Omental fat pad (tissue), 4 donors: ENCODE data around the gene PRR18. TPM values are rescaled to one million over a fixed set of nuclear protein-coding genes. Genes with fewer than 3 reads are reported as not detected.
"Not testable (repeated sequence)": the region's sequence is repeated elsewhere in the genome, so short reads cannot be mapped to it uniquely, and the experiment has no call there.

Source experiments
- ATAC-seq: fragments of 150-250 bp; one replicate; pipeline ENCODE4 v1.9.1; 2016; ENCODE audit warnings: mild to moderate bottlenecking, moderate library complexity; ENCODE audit not compliant: low FRiP score
- DNase-seq: peaks from one replicate; pipeline ENCODE4 v3.0.0-alpha.2; 2019; ENCODE audit warnings: low spot score
- total RNA-seq, 4 donors: library from RNA; depleted of rRNA; stranded (reverse); fragments of >200 nt; gene quantifications; one replicate each; pipeline ENCODE4 v1.1.0, GENCODE V29; 2016
- TF ChIP-seq, protein P1 (sequence below), 3 donors: fragments of 450-650 bp; IDR thresholded peaks; one replicate each; pipeline ENCODE4 v1.5.1; 2016 to 2017; ENCODE audit warnings: antibody characterized with exemption in 3 of 3, mild to moderate bottlenecking in 3 of 3, moderate library complexity in 2 of 3

Gene PRR18
- total RNA-seq, 4 donors from 2014 or later: 0.37 to 0.63 (median 0.38) TPM; not detected in 1

DNA sequence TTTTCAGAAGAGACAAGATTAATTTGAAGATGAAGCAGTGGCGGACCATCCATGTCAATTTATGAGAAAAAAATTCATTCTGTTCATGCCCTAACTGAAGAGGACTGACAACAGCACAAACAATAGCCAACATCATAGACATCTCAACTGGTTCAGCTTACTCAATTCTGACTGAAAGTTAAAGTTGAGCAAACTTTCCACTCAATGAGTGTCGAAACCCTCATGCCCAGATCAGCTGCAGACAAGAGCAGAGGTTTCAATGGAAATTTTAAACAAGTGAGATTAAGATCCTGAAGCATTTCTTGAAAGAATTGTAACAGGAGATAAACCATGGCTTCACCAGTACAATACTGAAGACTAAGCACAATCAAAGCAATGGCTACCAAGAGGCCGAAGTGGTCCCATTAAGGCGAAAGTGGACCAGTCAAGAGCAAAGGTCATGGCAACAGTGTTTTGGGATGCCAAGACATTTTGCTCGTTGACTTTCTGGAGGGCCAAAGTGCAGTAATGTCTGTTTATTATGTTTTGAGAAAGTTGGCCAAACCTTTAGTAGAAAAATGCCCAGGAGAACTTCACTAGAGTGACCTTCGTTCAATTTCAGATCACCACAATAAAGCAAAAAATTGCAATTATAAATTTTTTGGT is 40.2 kb upstream of the PRR18 start:
- ATAC-seq (no peak), DNase-seq (no peak)
- TF ChIP-seq, protein P1, sequence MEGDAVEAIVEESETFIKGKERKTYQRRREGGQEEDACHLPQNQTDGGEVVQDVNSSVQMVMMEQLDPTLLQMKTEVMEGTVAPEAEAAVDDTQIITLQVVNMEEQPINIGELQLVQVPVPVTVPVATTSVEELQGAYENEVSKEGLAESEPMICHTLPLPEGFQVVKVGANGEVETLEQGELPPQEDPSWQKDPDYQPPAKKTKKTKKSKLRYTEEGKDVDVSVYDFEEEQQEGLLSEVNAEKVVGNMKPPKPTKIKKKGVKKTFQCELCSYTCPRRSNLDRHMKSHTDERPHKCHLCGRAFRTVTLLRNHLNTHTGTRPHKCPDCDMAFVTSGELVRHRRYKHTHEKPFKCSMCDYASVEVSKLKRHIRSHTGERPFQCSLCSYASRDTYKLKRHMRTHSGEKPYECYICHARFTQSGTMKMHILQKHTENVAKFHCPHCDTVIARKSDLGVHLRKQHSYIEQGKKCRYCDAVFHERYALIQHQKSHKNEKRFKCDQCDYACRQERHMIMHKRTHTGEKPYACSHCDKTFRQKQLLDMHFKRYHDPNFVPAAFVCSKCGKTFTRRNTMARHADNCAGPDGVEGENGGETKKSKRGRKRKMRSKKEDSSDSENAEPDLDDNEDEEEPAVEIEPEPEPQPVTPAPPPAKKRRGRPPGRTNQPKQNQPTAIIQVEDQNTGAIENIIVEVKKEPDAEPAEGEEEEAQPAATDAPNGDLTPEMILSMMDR (IDR thresholded peaks at IDR 0.05): no peak

DNA sequence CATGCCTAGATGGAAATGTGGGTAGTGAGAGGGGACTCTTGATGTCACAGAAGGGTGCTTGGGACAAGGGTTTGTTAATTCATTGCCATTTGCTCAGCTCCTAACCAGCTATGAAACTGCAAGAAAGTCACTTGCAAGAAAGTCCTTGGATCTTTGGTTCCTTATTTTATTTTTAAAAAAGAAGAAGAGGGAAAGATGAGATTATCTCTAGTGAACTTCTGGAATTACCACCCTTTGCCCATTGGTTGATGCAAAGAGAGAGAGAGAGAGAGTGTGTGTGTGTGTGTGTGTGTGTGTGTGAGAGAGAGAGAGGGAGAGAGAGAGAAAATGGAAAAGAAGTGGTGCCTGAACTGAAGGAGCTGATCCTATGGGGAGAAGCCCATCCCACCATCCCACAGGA is 38.8 kb upstream of the PRR18 start:
- DNase-seq: no peak
- TF ChIP-seq, protein P1 (IDR thresholded peaks at IDR 0.05): no peak
- no peak for ATAC-seq

DNA sequence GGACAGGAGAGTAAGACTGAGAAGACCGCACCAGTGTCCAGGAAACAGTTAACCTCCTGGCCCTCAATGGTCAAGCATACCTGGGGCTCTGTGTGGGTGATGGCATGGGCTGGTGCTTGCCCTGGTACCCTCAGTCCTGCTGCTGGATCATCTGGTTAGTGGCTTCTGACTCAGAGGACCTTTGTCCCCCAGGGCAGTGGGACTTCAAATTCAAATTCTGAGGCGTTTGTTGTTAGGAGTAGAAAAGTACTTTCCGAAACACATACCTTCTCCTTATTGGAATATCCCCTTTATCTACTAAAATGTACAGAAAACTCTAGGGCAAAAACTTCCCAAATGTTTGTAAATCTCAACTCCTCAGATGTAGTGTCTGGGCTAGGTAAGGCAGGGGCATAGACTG is 38.3 kb upstream of the PRR18 start:
- TF ChIP-seq, protein P1 (IDR thresholded peaks at IDR 0.05): no peak
- ATAC-seq: no peak

DNA sequence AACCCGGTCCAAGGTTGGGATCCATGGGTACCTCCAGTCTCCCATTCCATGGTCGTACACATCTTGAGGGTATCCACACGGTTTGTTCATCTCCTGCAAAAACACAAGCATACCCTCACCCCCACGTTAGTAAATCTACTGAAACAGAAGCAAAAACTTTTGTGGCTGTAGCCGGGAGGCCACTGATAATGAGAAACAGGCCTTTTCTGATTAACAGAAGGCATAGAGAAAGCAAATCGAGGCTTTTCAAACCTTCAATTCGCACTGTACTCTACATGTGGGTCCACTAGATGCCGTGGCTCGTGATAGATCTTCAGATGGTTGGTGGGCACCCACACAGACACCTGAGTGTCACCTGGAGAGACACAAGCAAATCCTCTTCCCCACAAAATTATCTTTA is 37.5 kb upstream of the PRR18 start:
- DNase-seq, ATAC-seq: not testable (repeated sequence)

More for the DNA sequence above, 38.3 kb upstream of the PRR18 start:
- no peak for DNase-seq

DNA sequence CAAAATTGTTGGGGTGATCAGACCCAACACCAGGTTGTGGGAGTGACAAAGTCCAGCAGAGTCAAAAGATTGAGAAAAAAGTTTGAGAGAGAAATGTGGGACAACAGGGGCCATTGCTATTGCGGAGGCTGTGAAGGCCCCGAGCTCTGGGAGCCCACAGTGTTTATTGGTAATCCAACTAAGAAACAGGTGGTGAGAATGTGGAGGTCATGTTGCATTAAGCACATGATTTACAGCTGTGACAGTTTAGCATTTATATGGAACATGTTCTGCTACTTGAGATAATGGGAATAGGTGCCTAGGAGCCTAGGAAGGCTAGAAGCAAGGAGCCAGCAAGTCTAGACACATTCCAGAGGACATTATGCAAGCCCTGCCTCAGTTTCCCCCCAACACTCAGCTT is 36.7 kb upstream of the PRR18 start:
- not testable (repeated sequence) for ATAC-seq, DNase-seq

DNA sequence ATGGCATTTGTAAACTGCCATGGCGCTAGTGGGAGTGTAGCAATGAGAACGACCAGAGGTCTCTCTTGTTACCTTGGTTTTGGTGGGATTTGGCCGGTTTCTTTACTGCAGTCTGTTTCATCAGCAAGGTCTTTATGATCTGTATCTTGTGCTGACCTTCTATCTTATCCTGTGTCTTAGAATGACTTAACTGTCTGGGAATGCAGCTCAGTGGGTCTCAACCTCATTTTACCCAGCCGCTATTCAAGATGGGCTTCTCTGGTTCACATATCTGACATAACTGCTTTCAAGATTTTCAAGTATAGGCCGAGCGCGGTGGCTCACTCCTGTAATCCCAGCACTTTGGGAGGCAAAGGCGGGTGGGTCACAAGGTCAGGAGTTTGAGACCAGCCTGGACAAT is 36.0 kb upstream of the PRR18 start:
- ATAC-seq: no peak
- no peak for DNase-seq
- TF ChIP-seq, protein P1 (IDR thresholded peaks at IDR 0.05): no peak

DNA sequence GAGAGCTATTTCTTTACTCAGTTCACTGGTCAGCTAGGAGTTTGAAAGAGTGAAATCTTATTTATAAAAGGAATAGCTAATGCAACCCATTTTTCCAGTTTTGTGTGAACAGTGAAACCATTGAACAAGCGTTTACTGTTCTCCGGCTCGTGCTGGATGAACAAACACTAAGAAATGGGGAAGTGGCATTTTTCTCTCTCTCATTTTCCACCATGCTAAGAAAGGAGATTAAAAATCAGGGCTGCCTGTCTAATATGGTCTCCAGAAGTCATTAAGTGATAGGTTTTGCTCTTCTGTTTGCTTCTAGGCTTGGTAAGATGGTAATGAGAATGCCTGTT is 34.9 kb upstream of the PRR18 start:
- DNase-seq: no peak
- ATAC-seq: no peak
- TF ChIP-seq, protein P1 (IDR thresholded peaks at IDR 0.05): no peak

DNA sequence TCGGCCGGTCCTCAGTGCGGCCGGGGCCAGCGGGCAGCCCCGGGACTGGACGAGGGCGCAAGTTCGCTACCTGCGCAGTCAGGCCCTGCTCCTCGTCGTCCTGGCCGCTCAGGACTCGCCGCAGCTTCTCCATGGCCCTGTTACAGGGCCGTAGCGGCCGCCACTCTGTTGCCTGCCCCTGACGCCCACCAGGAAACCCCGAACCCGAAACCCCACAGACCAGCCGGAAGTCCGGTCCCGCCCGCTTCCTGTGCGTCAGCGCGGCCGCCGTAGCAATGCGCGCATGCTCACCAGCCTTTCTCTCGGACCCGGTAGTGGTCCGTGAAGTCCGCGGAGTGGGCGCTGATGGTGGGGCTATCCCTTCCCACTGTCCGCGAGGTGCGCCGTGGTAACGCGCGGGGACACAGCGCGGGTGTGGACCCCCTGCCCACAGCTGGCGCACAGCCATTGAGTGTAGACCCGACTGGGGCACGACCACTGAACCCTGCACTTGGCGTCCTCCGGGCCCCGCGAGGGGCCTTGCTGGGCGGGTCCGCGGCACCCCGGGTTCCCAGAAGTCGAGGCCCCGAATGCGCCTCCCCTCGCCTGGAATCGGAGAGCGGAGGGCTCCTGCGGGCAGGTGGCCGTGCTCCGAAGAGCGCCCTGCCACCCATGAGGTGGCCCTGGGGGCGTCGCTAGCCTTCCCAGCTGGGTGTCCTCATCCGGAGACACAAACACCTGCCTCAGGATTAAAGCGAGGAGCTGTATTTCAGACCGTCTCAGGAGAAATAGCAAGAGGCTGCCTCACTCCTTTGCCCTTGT is 34.4 kb upstream of the PRR18 start, which contains the start of gene SFT2D1:
SFT2D1 (minus strand) TSS at position 197 of the 801 bp plus-strand sequence; CDS start at position 133, 64 bp downstream.
- DNase-seq: peak; percentile 72
- TF ChIP-seq, protein P1 (IDR thresholded peaks at IDR 0.05): no peak
- peak; percentile 98 for ATAC-seq
